Stomach (tissue), 4 donors: ENCODE results near the gene CFAP54.

Experiments used
- CTCF ChIP-seq, 7 experiments: fragments of 450-650 bp in 4 of 7; fragments of 200-600 bp in 3 of 7; sonication (generic) in 3 of 7; IDR thresholded peaks; one replicate each; pipeline ENCODE4 v1.5.1; 2016 to 2019; ENCODE audit warnings: antibody characterized with exemption in 7 of 7, control low read depth in 2 of 7, mild to moderate bottlenecking in 1 of 7
- EP300 ChIP-seq: sonication (generic); formaldehyde crosslinking; IDR thresholded peaks from one replicate; pipeline ENCODE4 v1.6.1; 2017; ENCODE audit warnings: antibody characterized with exemption
- POLR2A ChIP-seq, 4 donors: fragments of 450-650 bp; IDR thresholded peaks; one replicate each; pipeline ENCODE4 v1.6.1; 2016; ENCODE audit warnings: antibody characterized with exemption in 4 of 4, control low read depth in 2 of 4, mild to moderate bottlenecking in 1 of 4, moderate library complexity in 1 of 4
- POLR2AphosphoS5 ChIP-seq, 3 donors: sonication (generic); formaldehyde crosslinking; IDR thresholded peaks; one replicate each; pipeline ENCODE4 v1.6.1; 2016; ENCODE audit warnings: antibody characterized with exemption in 3 of 3

DNA sequence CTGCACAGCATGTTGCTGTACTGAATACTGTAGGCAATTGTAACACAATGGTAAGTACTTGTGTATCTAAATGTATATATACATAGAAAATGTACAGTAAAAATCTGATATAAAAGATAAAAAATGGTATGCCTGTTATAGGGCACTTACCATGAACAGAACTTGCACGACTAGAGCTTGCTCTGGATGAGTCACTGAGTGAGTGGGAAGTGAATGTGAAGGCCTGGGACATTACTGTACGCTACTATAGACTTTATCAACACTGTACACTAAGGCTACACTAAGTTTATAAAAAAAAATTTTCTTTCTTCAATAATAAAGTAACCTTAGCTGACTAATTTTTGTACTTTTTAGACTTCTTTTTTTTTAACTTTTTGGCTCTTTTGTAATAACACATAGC is 393.5 kb downstream of the CFAP54 start:
- no peak for TF ChIP-seq CTCF (IDR thresholded peaks at IDR 0.05)
- TF ChIP-seq EP300: no peak
- no peak for TF ChIP-seq POLR2A (IDR thresholded peaks at IDR 0.05)
- no peak for TF ChIP-seq POLR2AphosphoS5 (IDR thresholded peaks at IDR 0.05)
